ENCODE measurements around the gene LINGO1. TPM values are rescaled to one million over a fixed set of nuclear protein-coding genes. Genes with fewer than 3 reads are reported as not detected.

LINGO1 gene
- polyA plus RNA-seq, 2 of the 4 experiments (the other 2 are of a cell fraction) = 2.2 to 3.3 TPM

DNA sequence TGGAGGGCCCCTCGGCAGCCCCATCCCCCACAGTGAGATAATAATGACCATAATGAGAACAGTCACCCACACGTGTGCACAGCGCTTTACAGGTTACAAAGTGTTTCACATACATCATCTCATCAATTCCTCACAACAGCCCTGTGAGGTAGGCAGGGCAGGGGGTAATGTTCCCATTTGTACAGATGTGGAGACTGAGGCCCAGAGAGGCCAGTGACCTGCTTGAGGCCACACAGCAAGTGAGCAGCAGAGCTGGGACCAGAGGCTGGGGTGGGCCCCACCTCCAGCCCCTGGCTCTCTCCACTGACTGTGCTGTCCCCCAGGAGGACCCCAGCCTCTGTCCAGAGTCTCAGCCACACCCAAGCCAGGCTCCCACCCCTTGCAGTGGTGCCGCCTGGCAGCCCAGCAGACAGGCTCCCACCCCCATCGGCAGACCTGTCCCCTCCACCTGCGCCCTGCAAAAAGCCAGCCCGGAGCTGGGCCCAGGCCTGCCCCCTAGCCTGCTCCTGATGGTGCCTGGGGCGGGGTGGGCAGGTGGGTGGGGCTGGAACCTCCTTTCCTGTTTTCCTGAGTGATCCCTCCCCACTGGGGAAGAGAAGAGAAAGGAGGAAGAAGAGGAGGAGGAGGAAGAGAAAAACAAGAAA, 19.6 kb downstream of the LINGO1 start:
- CTCF ChIA-PET = interaction anchor here (0.9 to 2.6 kb wide), 2 partner anchors 17 to 20 kb away, joined by 3 to 11 read pairs; partner anchors contain the start of gene LINGO1
- DNase-seq (ENCODE audit: low read depth in 1 of 2, low spot score in 1 of 2) (no peak), FAIRE-seq (no peak), ATAC-seq (no peak)
- 63% methylated on average over 6 of the region's 8 CpGs for WGBS (ENCODE audit: missing lambda C conversion rate)
- Histone ChIP-seq H3K27ac (no peak overlapping the region), H3K9me3 (no peaks in the 10 kb centered on the region), H3K4me1 (no peaks in the 10 kb centered on the region), H3K4me3 (no peak overlapping the region), H3K4me2 (no peak overlapping the region)
- TF ChIP-seq, protein P1, sequence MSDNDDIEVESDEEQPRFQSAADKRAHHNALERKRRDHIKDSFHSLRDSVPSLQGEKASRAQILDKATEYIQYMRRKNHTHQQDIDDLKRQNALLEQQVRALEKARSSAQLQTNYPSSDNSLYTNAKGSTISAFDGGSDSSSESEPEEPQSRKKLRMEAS (IDR thresholded peaks at IDR 0.05) = no peak
- TF ChIP-seq RNF2 (IDR thresholded peaks at IDR 0.05; ENCODE audit: borderline replicate concordance, low read depth) = no peak
- no peak for TF ChIP-seq CBX2 (IDR thresholded peaks at IDR 0.05; ENCODE audit: borderline replicate concordance, low read depth)
- no peak for TF ChIP-seq KDM1A (IDR thresholded peaks at IDR 0.05; ENCODE audit: low read depth)
- TF ChIP-seq EP300 (IDR thresholded peaks at IDR 0.05) = no peak
- no peak for TF ChIP-seq CEBPB (IDR thresholded peaks at IDR 0.05)
- TF ChIP-seq MYC (IDR thresholded peaks at IDR 0.05; ENCODE audit: borderline replicate concordance, low read length) = no peak
- TF ChIP-seq NPAS2 (CRISPR knock-in tag; IDR thresholded peaks at IDR 0.05; ENCODE audit: borderline replicate concordance) = no peak
- TF ChIP-seq HEYL (CRISPR knock-in tag; IDR thresholded peaks at IDR 0.05) = no peak
- TF ChIP-seq JUN (IDR thresholded peaks at IDR 0.05) = no peak
- TF ChIP-seq, protein P2, sequence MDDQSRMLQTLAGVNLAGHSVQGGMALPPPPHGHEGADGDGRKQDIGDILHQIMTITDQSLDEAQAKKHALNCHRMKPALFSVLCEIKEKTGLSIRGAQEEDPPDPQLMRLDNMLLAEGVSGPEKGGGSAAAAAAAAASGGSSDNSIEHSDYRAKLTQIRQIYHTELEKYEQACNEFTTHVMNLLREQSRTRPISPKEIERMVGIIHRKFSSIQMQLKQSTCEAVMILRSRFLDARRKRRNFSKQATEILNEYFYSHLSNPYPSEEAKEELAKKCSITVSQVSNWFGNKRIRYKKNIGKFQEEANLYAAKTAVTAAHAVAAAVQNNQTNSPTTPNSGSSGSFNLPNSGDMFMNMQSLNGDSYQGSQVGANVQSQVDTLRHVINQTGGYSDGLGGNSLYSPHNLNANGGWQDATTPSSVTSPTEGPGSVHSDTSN (IDR thresholded peaks at IDR 0.05) = no peak
- no peak for TF ChIP-seq KDM5A (IDR thresholded peaks at IDR 0.05)
- no peak for TF ChIP-seq JUNB (IDR thresholded peaks at IDR 0.05)
- TF ChIP-seq, protein P3, sequence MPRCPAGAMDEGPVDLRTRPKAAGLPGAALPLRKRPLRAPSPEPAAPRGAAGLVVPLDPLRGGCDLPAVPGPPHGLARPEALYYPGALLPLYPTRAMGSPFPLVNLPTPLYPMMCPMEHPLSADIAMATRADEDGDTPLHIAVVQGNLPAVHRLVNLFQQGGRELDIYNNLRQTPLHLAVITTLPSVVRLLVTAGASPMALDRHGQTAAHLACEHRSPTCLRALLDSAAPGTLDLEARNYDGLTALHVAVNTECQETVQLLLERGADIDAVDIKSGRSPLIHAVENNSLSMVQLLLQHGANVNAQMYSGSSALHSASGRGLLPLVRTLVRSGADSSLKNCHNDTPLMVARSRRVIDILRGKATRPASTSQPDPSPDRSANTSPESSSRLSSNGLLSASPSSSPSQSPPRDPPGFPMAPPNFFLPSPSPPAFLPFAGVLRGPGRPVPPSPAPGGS (IDR thresholded peaks at IDR 0.05) = no peak
- no peak for TF ChIP-seq RAD21 (conservative IDR thresholded peaks at IDR 0.05 in 1 of 2, IDR thresholded peaks at IDR 0.05 in 1 of 2)
- no peak for TF ChIP-seq NR3C1 (IDR thresholded peaks at IDR 0.05)
- TF ChIP-seq, protein P4, sequence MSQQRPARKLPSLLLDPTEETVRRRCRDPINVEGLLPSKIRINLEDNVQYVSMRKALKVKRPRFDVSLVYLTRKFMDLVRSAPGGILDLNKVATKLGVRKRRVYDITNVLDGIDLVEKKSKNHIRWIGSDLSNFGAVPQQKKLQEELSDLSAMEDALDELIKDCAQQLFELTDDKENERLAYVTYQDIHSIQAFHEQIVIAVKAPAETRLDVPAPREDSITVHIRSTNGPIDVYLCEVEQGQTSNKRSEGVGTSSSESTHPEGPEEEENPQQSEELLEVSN (IDR thresholded peaks at IDR 0.05; ENCODE audit: borderline replicate concordance, low read depth) = no peak
- no peak for TF ChIP-seq EHMT2 (IDR thresholded peaks at IDR 0.05; ENCODE audit: low read depth)
- POLR2A ChIA-PET = no interaction called here

DNA sequence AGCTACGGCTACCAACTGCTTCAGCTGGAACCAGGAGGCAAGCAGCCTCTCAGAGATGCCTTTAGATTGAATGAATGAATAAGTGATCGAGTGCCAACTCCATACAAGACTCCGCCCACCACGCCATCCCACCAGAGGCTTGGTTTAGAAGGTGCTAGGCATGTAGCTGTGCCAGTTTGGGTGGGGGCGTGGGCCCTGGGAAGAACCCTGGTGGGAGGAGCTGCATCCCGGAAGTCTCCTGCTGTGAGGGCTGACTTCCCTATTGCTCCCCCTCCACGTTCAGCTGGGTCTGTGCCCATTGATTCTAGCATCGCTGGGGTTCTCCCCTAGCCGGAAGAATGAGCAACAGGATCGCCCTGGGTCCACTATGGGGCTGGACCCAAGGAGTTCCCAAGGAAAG, 20.9 kb downstream of the LINGO1 start:
- no peak for FAIRE-seq
- no peaks in the 10 kb centered on the region for H3K4me1 ChIP-seq
- WGBS (ENCODE audit: missing lambda C conversion rate) = 59% methylated on average over 9 of the region's 10 CpGs
- POLR2A ChIA-PET = no interaction called here
- DNase-seq (ENCODE audit: low read depth in 1 of 2, low spot score in 1 of 2) = no peak
- H3K27ac ChIP-seq = no peak overlapping the region
- CTCF ChIA-PET = interaction anchor here (1.1 to 1.7 kb wide), 2 partner anchors 11 to 22 kb away, joined by 3 to 10 read pairs; no protein-coding TSS in a partner anchor
- H3K4me3 ChIP-seq = no peak overlapping the region
- ATAC-seq = no peak
- no peaks in the 10 kb centered on the region for H3K9me3 ChIP-seq
- no peak overlapping the region for H3K4me2 ChIP-seq
- no peak for TF ChIP-seq RAD21 (conservative IDR thresholded peaks at IDR 0.05 in 1 of 2, IDR thresholded peaks at IDR 0.05 in 1 of 2)

DNA sequence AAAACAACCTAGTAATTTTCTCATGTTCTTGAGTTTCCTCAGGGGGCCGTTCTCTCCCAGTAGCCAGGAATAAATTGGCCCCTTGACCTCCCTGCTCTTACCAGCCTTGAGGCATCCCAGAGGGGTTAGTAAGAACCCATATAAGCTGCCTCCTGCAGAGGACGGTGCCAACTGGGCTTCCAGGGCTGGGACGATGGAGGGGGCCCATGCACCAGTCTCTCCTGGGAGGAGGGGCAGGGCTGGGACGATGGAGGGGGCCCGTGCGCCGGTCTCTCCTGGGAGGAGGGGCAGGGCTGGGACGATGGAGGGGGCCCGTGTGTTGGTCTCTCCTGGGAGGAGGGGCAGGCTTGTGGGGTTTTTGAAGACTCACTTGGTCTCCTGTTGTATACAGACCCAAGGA, 22.0 kb downstream of the LINGO1 start:
- FAIRE-seq = no peak
- Histone ChIP-seq H3K9me3 (no peaks in the 10 kb centered on the region), H3K4me2 (no peak overlapping the region), H3K27ac (no peak overlapping the region), H3K4me3 (no peak overlapping the region), H3K4me1 (peaks cover 3% of the 10 kb centered on the region; the same call in 2 of the 3 replicates)
- no peak for ATAC-seq
- no peak for DNase-seq (ENCODE audit: low read depth in 1 of 2, low spot score in 1 of 2)
- WGBS (ENCODE audit: missing lambda C conversion rate) = 62% methylated on average over 9 of the region's 9 CpGs
- TF ChIP-seq CBX8 (IDR thresholded peaks at IDR 0.05) (no peak), EP300 (IDR thresholded peaks at IDR 0.05) (no peak), HOXA7 (CRISPR knock-in tag; IDR thresholded peaks at IDR 0.05) (no peak), MAFK (IDR thresholded peaks at IDR 0.05; ENCODE audit: partially characterized antibody) (no peak), RAD21 (conservative IDR thresholded peaks at IDR 0.05 in 1 of 2, IDR thresholded peaks at IDR 0.05 in 1 of 2) (no peak), FOXS1 (CRISPR knock-in tag; IDR thresholded peaks at IDR 0.05) (no peak), CEBPB (IDR thresholded peaks at IDR 0.05) (no peak), EHMT2 (IDR thresholded peaks at IDR 0.05; ENCODE audit: low read depth) (no peak), MYC (IDR thresholded peaks at IDR 0.05; ENCODE audit: borderline replicate concordance, low read length) (no peak), RFX5 (IDR thresholded peaks at IDR 0.05) (no peak), RCOR1 (IDR thresholded peaks at IDR 0.05; ENCODE audit: low read depth, low read length) (no peak), HEYL (CRISPR knock-in tag; IDR thresholded peaks at IDR 0.05) (no peak)
- TF ChIP-seq, protein P5, sequence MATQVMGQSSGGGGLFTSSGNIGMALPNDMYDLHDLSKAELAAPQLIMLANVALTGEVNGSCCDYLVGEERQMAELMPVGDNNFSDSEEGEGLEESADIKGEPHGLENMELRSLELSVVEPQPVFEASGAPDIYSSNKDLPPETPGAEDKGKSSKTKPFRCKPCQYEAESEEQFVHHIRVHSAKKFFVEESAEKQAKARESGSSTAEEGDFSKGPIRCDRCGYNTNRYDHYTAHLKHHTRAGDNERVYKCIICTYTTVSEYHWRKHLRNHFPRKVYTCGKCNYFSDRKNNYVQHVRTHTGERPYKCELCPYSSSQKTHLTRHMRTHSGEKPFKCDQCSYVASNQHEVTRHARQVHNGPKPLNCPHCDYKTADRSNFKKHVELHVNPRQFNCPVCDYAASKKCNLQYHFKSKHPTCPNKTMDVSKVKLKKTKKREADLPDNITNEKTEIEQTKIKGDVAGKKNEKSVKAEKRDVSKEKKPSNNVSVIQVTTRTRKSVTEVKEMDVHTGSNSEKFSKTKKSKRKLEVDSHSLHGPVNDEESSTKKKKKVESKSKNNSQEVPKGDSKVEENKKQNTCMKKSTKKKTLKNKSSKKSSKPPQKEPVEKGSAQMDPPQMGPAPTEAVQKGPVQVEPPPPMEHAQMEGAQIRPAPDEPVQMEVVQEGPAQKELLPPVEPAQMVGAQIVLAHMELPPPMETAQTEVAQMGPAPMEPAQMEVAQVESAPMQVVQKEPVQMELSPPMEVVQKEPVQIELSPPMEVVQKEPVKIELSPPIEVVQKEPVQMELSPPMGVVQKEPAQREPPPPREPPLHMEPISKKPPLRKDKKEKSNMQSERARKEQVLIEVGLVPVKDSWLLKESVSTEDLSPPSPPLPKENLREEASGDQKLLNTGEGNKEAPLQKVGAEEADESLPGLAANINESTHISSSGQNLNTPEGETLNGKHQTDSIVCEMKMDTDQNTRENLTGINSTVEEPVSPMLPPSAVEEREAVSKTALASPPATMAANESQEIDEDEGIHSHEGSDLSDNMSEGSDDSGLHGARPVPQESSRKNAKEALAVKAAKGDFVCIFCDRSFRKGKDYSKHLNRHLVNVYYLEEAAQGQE (IDR thresholded peaks at IDR 0.05) = no peak
- ChIA-PET CTCF (interaction anchor here (1.1 to 6.7 kb wide), 4 partner anchors 7 to 23 kb away, joined by 3 to 47 read pairs (median 14); partner anchors contain the start of gene LINGO1), POLR2A (no interaction called here)
